GM21786 (cell line): ENCODE data around the gene KCNAB3.

Source experiments
- ATAC-seq: cut with Tn5 transposase; IDR thresholded peaks from one replicate; pipeline ENCODE4 v1.9.1; 2021; ENCODE audit not compliant: unreplicated experiment

The KCNAB3 gene

GRCh38 chr17:7903154-7904103, 26.2 kb downstream of the KCNAB3 start:
- no peak for ATAC-seq

GRCh38 chr17:7897773-7898172, 31.9 kb downstream of the KCNAB3 start:
- no peak for ATAC-seq

- no peak for ATAC-seq
These were observed 32.6 kb downstream of the KCNAB3 start for GRCh38 chr17:7897090-7897489.

GRCh38 chr17:7894866-7895265, 34.8 kb downstream of the KCNAB3 start:
- ATAC-seq: no peak

GRCh38 chr17:7894226-7894625, 35.4 kb downstream of the KCNAB3 start:
- no peak for ATAC-seq

- no peak for ATAC-seq
These were observed 36.3 kb downstream of the KCNAB3 start for GRCh38 chr17:7893187-7893880.

- no peak for ATAC-seq
These were observed 40.3 kb downstream of the KCNAB3 start for GRCh38 chr17:7889166-7889955.

- ATAC-seq: no peak
These were observed 41.3 kb downstream of the KCNAB3 start, which contains the start of gene CHD3 for GRCh38 chr17:7888184-7888920. Gene CHD3, plus strand, starts transcription at chr17:7888789. Its CDS starts 212 bp downstream, at chr17:7889001.

GRCh38 chr17:7887482-7888183, 42.0 kb downstream of the KCNAB3 start:
- ATAC-seq: peak; percentile 34

- ATAC-seq: no peak
These were observed 42.6 kb downstream of the KCNAB3 start for GRCh38 chr17:7887038-7887481.

GRCh38 chr17:7886227-7887037, 43.2 kb downstream of the KCNAB3 start:
- ATAC-seq: no peak

- ATAC-seq: no peak
These were observed 44.1 kb downstream of the KCNAB3 start for GRCh38 chr17:7885367-7886226.

- ATAC-seq: no peak
These were observed 44.9 kb downstream of the KCNAB3 start for GRCh38 chr17:7884581-7885366.

- ATAC-seq: no peak
These were observed 45.8 kb downstream of the KCNAB3 start for GRCh38 chr17:7883781-7884386.

- no peak for ATAC-seq
These were observed 47.0 kb downstream of the KCNAB3 start for GRCh38 chr17:7882629-7883028.

GRCh38 chr17:7882068-7882467, 47.6 kb downstream of the KCNAB3 start:
- ATAC-seq: no peak
